M059J (cell line): Measurements from ENCODE around the gene GJD2. TPM values are rescaled to one million over a fixed set of nuclear protein-coding genes. Genes with fewer than 3 reads are reported as not detected.

Experiments used
- DNase-seq: peaks from one replicate; pipeline ENCODE4 v3.0.0-alpha.2; 2012; ENCODE audit warnings: low read depth
- total RNA-seq: library from RNA; depleted of rRNA; stranded (reverse); fragments of >200 nt; shearing (Covaris generic); gene quantifications from 2 replicates; pipeline ENCODE4 v1.2.3, GENCODE V29; 2014

Gene GJD2
- total RNA-seq, 1 experiment from 2014 or later, result not detected

DNA sequence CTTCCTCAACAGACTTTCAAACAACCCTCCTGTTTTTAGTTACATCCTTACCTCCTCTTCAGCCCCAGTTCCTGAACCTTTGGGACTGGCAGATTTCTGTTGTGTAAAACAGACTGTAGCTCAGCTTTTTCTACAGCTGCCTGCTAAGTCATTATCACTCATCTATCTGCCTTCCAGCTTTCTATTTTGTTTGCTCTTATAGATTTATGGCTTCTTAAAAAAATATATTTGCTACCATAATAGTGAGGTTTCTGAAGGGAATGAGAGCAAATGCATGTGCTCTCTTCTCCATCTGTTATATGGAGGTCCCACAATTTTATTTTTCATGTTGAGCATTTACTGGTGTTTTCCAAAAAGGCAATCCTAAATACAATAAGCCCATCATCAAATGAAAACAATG lies 18.2 kb upstream of the GJD2 start:
- DNase-seq, result no peak

GRCh38 chr15:34772312-34772711 lies 17.5 kb upstream of the GJD2 start:
- no peak for DNase-seq

GRCh38 chr15:34769711-34770110 lies 14.9 kb upstream of the GJD2 start:
- DNase-seq, result no peak

- no peak for DNase-seq
These were observed 13.7 kb upstream of the GJD2 start for GRCh38 chr15:34768530-34768929.

GRCh38 chr15:34765741-34766140 lies 10.9 kb upstream of the GJD2 start:
- DNase-seq, result no peak

- no peak for DNase-seq
These were observed 6.1 kb upstream of the GJD2 start for GRCh38 chr15:34760909-34761308.

DNA sequence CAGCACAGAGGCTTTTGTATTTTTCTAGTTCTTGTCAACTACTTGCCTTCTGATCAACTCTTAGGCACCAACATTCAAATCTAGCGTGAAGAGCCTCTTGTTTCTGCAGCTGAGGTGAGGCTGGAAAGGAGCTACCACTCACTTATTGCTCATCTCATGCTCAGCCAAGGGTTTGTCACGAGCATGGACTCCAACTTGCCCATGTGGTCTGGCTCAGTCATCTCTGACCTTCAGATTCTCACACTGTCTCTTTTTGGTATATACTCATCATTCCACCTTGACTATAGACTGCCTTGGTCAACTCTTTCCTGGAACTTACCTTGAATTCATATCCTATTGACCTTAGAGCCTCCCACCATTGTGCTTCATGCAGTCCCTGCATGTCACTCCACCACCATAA lies 5.2 kb upstream of the GJD2 start:
- DNase-seq, result no peak

- no peak for DNase-seq
These were observed 4.5 kb upstream of the GJD2 start for GRCh38 chr15:34759347-34759746.

- DNase-seq, result no peak
These were observed 2.5 kb upstream of the GJD2 start for GRCh38 chr15:34757262-34757661.

- DNase-seq, result no peak
These were observed 598 bp upstream of the GJD2 start for GRCh38 chr15:34755419-34755773.

DNA sequence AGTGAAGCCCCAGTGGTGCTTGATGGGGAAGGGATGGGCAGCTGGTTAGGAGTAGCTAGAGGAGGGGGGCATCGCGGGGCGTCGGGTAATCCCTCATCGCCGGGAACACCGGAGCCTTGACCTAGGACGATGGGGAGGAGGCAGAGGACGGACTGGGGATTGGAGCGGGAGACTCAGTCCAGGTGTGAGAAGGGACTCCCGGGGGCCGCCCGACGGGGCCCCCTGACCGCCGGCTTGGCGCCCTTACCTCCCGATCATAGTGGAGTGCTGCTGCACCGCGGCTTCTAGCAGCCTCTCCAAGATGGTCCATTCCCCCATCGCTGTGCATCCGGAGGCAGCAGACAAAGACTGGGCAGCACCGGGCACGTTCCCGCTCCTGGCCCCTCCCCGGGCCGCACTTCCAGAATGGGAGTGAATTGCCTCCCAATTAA lies 612 bp downstream of the GJD2 start:
- DNase-seq, result no peak

DNA sequence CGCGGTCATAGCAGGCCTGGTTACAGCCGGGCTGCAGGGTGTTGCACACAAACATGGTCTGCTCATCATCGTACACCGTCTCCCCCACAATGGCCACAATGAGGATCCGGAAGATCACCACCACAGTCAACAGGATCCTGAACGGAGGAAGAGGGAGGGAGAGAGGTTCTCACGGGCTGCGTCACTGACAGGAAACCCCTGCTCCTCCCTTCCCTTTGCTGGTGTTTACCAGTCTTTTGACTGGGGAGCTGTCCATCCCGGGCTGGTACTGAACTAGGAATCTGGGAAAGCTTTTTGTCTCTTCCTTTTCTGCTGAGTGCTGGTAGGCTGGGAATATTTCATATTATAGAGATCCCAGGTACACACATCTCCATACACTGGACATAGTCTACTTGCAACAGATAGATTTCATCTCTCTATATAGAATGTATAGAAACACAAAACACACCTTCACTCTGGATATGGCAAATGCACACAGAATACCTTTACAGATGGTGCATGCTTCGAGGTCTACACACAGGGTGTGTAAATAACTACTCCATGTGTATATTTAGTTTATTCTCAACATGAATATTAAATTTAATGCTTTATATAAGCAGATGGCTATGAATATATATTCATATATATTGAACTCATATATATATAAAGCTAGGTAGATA lies 1.4 kb downstream of the GJD2 start:
- DNase-seq, result peak; percentile 49

GRCh38 chr15:34749691-34750090 lies 5.1 kb downstream of the GJD2 start:
- DNase-seq, result no peak

GRCh38 chr15:34739346-34739745 lies 15.5 kb downstream of the GJD2 start:
- DNase-seq, result no peak

- no peak for DNase-seq
These were observed 16.8 kb downstream of the GJD2 start for GRCh38 chr15:34738002-34738401.

DNA sequence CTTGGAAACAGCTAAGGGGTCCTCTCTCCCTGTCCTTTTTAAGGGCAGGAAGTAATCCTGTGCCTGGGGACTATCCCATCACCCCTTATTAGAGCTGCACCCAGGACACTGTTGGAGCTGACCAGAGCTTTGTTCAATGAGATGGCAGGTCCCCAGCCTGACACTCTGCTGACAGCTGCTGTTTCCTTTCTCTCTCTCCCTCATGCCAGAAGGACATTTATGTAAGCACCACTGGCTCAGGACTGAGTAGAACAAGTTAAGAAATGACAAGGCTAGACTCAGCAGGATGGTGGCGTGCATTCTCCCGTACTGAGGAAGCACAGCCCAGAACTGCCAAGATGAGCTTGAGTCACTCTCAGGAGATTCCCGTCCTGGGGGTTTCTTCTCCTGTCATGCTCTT lies 17.3 kb downstream of the GJD2 start:
- DNase-seq, result peak; percentile 8

DNA sequence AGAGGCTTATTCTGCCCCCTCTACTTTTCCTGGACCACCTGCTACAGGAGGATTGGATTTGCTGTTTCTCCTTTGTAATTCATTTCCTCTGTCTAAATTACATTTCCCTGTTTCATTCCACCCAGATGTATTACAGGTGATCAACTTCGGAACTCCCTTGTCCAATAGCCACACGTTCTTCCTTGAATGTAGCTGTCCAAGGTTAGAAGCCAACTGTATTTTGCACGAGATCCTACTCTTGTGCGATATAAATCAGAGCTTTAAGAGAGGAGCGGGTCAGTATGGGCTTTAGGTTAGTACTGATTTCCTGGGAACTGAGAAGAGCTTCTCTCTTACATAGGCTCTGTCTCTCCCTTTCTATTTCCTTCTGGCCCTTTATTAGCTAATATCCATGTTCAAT lies 20.5 kb downstream of the GJD2 start:
- DNase-seq, result no peak

- no peak for DNase-seq
These were observed 21.2 kb downstream of the GJD2 start for GRCh38 chr15:34733621-34734020.

DNA sequence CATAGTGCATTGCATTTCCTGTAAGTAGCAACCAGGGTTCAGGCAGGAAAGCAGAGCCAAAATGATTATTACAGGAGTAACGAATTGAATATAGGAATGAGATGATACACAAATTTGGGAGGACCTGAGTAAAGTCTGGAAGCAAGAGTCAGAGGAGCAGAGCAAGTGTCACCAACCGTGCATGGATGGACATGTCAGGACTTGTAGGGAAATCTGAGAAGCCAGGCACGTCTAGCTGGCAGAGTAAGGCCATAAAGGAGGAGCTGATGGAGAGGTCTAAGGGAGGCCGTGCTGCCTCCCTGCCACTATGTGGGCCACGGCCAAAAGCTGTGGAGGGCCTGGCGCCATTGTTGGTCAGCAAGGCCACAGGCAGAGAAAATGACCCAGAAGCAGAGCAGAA lies 22.4 kb downstream of the GJD2 start:
- DNase-seq, result no peak

GRCh38 chr15:34730701-34731100 lies 24.1 kb downstream of the GJD2 start:
- DNase-seq, result no peak

DNA sequence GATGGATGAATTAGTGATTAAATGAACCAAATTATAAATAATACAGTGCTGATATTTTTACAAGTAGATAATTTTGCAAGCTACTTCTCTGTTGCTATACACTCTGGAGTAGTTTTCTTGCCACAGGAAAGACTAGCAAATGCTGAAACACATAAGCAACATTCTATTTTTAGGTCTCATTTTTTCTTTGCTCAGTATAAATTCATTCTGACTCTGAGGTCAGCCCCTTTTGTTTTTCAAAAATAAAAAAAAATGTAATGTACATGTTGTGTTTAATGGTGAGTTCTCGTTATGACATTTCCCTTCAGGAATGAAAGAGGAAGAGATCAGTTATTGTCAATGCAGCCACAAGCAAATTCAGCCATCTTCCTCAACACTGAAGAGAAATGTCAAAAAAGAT lies 24.9 kb downstream of the GJD2 start:
- DNase-seq, result no peak

DNA sequence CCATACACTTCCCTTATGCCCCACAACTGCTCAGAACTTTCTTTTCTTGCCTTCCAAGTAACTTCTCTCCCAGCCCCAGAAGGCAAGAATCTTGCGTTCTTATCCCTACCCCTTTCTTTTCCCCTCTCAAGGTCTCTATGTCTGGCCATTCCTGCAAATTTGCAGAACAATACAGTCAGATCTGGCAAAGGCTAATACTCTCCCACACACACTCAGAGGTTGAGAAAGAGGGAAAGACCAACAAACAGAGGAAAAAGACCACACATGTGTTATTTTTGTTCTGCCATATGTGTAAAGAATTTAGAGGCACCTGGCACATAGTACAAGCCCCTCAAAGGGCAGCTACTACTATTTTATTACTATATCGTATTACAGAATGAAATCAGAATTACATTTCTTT lies 25.7 kb downstream of the GJD2 start:
- no peak for DNase-seq

- DNase-seq, result peak; percentile 8
These were observed 28.2 kb downstream of the GJD2 start for GRCh38 chr15:34726406-34727100.

DNA sequence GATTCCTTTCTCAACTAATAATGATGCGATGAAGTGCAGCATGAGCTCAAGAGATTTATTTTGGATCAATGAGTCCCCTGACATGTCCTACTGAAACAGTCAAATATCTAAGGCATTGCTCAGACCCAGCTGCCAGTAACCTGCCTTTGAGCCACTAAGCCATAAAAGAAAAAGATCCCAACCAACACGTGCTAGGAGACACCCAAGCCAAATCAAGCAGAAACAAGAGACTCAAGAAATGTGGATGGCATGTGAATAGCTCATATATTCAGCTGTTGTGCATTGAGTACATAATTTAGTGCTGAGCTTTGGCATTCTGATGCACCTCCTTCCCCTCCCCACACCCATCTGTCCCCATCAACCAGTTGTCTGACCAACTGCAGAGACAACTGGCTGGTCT lies 29.2 kb downstream of the GJD2 start:
- DNase-seq, result peak; percentile 25
